DLD1 (cell line): ENCODE data around the gene HDHD2.
"Not testable (repeated sequence)": the region's sequence is repeated elsewhere in the genome, so short reads cannot be mapped to it uniquely, and the experiment has no call there.

ENCODE experiments used
- in situ Hi-C: cut with HindIII; loops from 2 replicates; pipeline ENCODE4 v1.10.0; 2017; ENCODE audit warnings: low sequenced_read_pairs

The HDHD2 gene

GRCh38 chr18:47150029-47150823, at the start of gene HDHD2:
HDHD2 (minus strand) TSS chr18:47150500; CDS start chr18:47136439, 14,061 bp downstream.
- in situ Hi-C loops, result no loop called here

- in situ Hi-C loops, result not testable (repeated sequence)
Observed at GRCh38 chr18:47195961-47196360, 45.7 kb upstream of the HDHD2 start.

GRCh38 chr18:47191961-47192360, 41.7 kb upstream of the HDHD2 start:
- in situ Hi-C loops, result no loop called here

- in situ Hi-C loops, result no loop called here
Observed at GRCh38 chr18:47187721-47188120, 37.4 kb upstream of the HDHD2 start.

- in situ Hi-C loops, result no loop called here
Observed at GRCh38 chr18:47184419-47185050, 34.2 kb upstream of the HDHD2 start.

GRCh38 chr18:47182156-47182555, 31.9 kb upstream of the HDHD2 start:
- in situ Hi-C loops, result not testable (repeated sequence)

- in situ Hi-C loops, result no loop called here
Observed at GRCh38 chr18:47180765-47181164, 30.5 kb upstream of the HDHD2 start.

GRCh38 chr18:47179520-47179919, 29.2 kb upstream of the HDHD2 start:
- in situ Hi-C loops, result no loop called here

- in situ Hi-C loops, result no loop called here
Observed at GRCh38 chr18:47175898-47176575, 25.7 kb upstream of the HDHD2 start, which contains the start of gene IER3IP1. IER3IP1 (minus strand) TSS chr18:47176364; CDS start chr18:47176277, 87 bp downstream.

- in situ Hi-C loops, result no loop called here
Observed at GRCh38 chr18:47175283-47175897, 25.1 kb upstream of the HDHD2 start.

GRCh38 chr18:47174545-47175116, 24.3 kb upstream of the HDHD2 start:
- in situ Hi-C loops, result no loop called here

GRCh38 chr18:47172476-47172875, 22.2 kb upstream of the HDHD2 start:
- in situ Hi-C loops, result no loop called here

GRCh38 chr18:47168913-47169312, 18.6 kb upstream of the HDHD2 start:
- in situ Hi-C loops, result no loop called here

- in situ Hi-C loops, result no loop called here
Observed at GRCh38 chr18:47168509-47168908, 18.2 kb upstream of the HDHD2 start.

GRCh38 chr18:47166294-47166693, 16.0 kb upstream of the HDHD2 start:
- in situ Hi-C loops, result no loop called here

- in situ Hi-C loops, result no loop called here
Observed at GRCh38 chr18:47163241-47163640, 12.9 kb upstream of the HDHD2 start.

- in situ Hi-C loops, result no loop called here
Observed at GRCh38 chr18:47160256-47160655, 10.0 kb upstream of the HDHD2 start.

GRCh38 chr18:47158404-47158803, 8.1 kb upstream of the HDHD2 start:
- in situ Hi-C loops, result not testable (repeated sequence)

- in situ Hi-C loops, result no loop called here
Observed at GRCh38 chr18:47151439-47151838, 1.1 kb upstream of the HDHD2 start.

- in situ Hi-C loops, result no loop called here
Observed at GRCh38 chr18:47150824-47151366, 595 bp upstream of the HDHD2 start.
